Occipital lobe (tissue), 2 donors: Measurements from ENCODE around the gene POLD3. TPM values are rescaled to one million over a fixed set of nuclear protein-coding genes. Genes with fewer than 3 reads are reported as not detected.
"Not testable (repeated sequence)": the region's sequence is repeated elsewhere in the genome, so short reads cannot be mapped to it uniquely, and the experiment has no call there.

Source experiments
- DNase-seq: peaks from one replicate; lab custom pipeline; 2025; lab: John Stamatoyannopoulos, UW
- total RNA-seq: library from RNA; depleted of rRNA; stranded (reverse); fragments of >200 nt; gene quantifications from one replicate; pipeline ENCODE4 v1.2.3, GENCODE V29; 2014

The POLD3 gene
- total RNA-seq, 1 donor from 2014 or later, result 14.5 TPM

GRCh38 chr11:74636630-74637184, 44.3 kb downstream of the POLD3 start:
- no peak for DNase-seq

- no peak for DNase-seq
These were observed 45.3 kb downstream of the POLD3 start for GRCh38 chr11:74637700-74638099.

GRCh38 chr11:74638869-74639268, 46.5 kb downstream of the POLD3 start:
- no peak for DNase-seq

GRCh38 chr11:74639533-74639932, 47.2 kb downstream of the POLD3 start:
- no peak for DNase-seq

- DNase-seq, result no peak
These were observed 48.9 kb downstream of the POLD3 start for GRCh38 chr11:74641289-74641688.

GRCh38 chr11:74641905-74642304, 49.5 kb downstream of the POLD3 start:
- no peak for DNase-seq

GRCh38 chr11:74642912-74643311, 50.5 kb downstream of the POLD3 start:
- no peak for DNase-seq

GRCh38 chr11:74644081-74644480, 51.7 kb downstream of the POLD3 start:
- DNase-seq, result no peak

- DNase-seq, result no peak
These were observed 53.8 kb downstream of the POLD3 start for GRCh38 chr11:74646215-74646614.

- no peak for DNase-seq
These were observed 54.6 kb downstream of the POLD3 start for GRCh38 chr11:74646954-74647353.

GRCh38 chr11:74647404-74647803, 55.0 kb downstream of the POLD3 start:
- DNase-seq, result no peak

GRCh38 chr11:74647831-74648230, 55.4 kb downstream of the POLD3 start:
- no peak for DNase-seq

- no peak for DNase-seq
These were observed 56.5 kb downstream of the POLD3 start for GRCh38 chr11:74648894-74649293.

- DNase-seq, result no peak
These were observed 58.1 kb downstream of the POLD3 start for GRCh38 chr11:74650498-74650897.

- DNase-seq, result no peak
These were observed 62.6 kb downstream of the POLD3 start for GRCh38 chr11:74654976-74655375.

- DNase-seq, result not testable (repeated sequence)
These were observed 66.7 kb downstream of the POLD3 start for GRCh38 chr11:74659124-74659523.

- no peak for DNase-seq
These were observed 70.2 kb downstream of the POLD3 start for GRCh38 chr11:74662487-74663103.

- no peak for DNase-seq
These were observed 70.9 kb downstream of the POLD3 start for GRCh38 chr11:74663315-74663714.

- no peak for DNase-seq
These were observed 77.1 kb downstream of the POLD3 start for GRCh38 chr11:74669211-74670160.

GRCh38 chr11:74670171-74670570, 77.8 kb downstream of the POLD3 start:
- no peak for DNase-seq

GRCh38 chr11:74671520-74672196, 79.3 kb downstream of the POLD3 start:
- DNase-seq, result no peak
